GM18508 (cell line): ENCODE measurements around the gene GMFB.
"Not testable (repeated sequence)": the region's sequence is repeated elsewhere in the genome, so short reads cannot be mapped to it uniquely, and the experiment has no call there.

Experiments
- ATAC-seq: cut with Tn5 transposase; IDR thresholded peaks from one replicate; pipeline ENCODE4 v1.9.1; 2021; ENCODE audit warnings: moderate number of reproducible peaks; ENCODE audit not compliant: insufficient read depth, unreplicated experiment

GMFB gene

GRCh38 chr14:54465654-54466053, 23.1 kb downstream of the GMFB start:
- no peak for ATAC-seq

GRCh38 chr14:54462048-54462447, 26.7 kb downstream of the GMFB start:
- no peak for ATAC-seq

GRCh38 chr14:54459106-54459505, 29.7 kb downstream of the GMFB start:
- no peak for ATAC-seq

DNA sequence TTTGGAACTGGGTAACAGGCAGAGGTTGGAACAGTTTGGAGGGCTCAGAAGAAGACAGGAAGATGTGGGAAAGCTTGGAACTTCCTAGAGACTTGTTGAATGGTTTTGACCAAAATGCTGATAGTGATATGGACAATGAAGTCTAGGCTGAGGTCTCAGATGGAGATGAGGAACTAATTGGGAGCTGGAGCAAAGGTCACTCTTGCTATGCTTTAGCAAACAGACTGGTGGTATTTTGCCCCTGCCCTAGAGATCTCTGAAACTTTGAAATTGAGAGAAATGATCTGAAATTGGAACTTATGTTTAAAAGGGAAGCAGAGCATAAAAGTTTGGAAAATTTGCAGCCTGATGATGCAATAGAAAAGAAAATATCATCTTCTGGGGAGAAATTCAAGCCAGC, 30.2 kb downstream of the GMFB start:
- ATAC-seq: not testable (repeated sequence)

GRCh38 chr14:54457609-54457996, 31.2 kb downstream of the GMFB start:
- no peak for ATAC-seq

GRCh38 chr14:54456820-54457608, 31.8 kb downstream of the GMFB start:
- not testable (repeated sequence) for ATAC-seq

GRCh38 chr14:54455363-54455762, 33.4 kb downstream of the GMFB start:
- ATAC-seq: no peak

DNA sequence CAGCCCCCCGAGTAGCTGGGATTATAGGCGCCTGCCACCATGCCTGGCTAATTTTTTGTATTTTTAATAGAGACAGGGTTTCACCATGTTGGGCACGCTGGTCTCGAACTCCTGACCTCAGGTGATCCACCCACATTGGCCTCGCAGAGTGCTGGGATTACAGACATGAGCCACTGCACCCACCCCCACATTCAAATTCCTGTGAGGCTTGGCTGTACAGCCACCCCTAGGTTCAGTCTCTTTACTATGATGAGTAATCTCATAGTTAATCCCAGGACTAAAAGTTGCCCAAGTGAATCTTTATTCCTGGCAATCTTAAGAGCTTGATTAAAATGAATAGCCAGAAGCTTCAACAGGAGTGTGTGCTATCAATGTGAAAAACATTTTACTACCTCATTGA, 34.8 kb downstream of the GMFB start:
- not testable (repeated sequence) for ATAC-seq

DNA sequence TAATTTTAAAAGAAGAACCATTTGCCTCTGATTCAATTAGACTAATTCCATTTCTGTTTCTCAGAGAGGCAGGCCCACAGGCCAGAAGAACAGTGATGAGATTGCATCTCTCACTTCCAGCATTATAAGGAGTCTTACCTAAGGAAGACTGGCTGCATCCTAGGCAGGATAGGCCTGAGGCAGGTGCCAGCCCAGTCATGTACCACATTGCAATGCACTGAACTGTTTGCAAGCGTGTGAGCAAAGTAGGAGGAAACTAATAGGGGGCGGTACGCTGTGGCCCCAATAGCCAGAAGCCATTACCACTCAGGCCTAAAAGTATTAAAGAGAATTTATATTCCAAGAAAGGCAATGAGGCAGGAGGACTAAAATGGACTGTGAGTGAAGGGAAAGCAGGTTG, 35.5 kb downstream of the GMFB start:
- no peak for ATAC-seq

DNA sequence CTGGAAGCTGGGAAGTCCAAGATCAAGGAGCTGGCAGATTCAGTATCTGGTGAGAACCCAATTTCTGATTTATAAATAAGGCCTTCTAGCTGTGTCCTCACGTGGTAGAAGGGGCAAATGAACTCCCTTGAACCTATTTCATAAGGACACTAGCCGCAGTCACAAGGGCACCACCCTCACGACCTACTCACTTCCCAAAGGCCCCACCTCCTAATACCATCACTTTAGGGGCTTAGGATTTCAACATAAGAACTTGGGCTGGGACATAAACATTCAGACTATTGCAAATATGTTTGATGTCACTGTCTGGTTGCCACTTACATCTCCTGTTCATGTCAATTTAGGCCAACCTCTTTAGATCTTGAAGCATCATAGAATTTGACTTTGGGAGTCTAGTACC, 36.8 kb downstream of the GMFB start:
- ATAC-seq: no peak

DNA sequence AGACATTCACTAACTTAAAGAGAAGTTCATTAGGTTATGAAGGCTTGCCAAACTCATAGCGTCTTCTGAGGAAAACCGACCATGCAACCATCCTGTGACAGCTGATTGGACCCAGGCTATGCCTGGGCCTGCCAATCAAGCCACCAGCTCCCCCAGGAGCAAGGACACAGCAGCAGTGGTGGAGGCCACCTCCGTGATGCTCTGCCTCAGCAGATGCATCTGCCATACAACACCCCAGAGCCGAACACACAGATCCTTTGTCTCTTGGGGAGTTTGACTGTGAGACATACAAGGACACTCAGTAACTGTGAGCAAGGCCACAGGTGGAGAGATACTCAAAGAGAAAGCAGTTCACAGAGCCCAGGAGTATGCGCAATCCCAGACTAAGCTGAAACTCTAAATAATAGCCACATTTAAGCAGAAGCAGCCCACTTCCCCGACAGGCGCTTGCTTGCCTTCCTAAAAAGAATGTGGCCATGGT, 37.6 kb downstream of the GMFB start:
- ATAC-seq: no peak

DNA sequence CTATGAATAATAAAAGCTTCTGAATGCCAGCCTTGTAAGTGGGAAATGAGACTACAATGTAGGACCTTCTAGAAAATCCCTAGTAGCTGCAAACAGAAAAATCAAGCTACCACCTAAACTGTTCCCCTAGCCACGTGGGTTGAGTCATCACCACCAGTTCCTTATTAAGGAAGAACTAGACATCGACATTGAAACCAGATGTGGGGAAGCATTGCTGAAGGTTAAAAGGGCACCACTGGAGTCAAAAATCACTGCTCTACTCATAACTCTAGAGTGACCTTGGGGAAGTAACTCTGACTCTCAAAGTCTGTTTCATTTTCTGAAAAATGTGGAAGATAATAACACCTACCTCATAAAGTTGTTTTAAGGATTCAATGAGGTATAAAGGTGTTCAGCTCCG, 38.2 kb downstream of the GMFB start:
- peak; percentile 47 for ATAC-seq

- no peak for ATAC-seq
Measured at GRCh38 chr14:54447231-54447692, 41.5 kb downstream of the GMFB start.

DNA sequence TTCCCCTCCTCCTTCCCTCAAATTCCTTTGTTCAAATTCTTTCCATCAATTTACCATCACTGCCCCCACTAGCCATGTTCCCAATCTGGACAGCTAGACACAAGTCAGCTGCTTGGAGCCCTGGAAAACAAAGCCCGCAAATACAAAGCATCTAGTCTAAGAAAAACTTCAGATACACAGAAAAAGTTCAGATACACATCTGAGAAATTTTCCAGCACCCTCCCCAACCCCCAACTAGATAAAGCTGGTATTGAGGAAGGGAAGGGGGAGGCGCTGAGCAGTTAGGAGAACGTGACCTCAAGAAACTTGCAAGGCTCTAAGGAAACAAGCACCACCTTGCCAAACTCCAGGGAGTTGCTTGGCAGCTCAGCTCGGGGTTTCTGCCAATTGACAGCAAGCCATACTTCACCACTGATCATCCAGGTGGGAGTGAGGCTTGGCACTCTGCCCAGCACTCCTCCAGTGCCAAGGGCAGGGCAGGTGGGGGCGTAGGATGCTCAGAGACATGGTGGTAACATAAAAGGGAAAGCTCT, 42.6 kb downstream of the GMFB start:
- ATAC-seq: no peak

GRCh38 chr14:54444681-54445080, 44.1 kb downstream of the GMFB start:
- no peak for ATAC-seq

- ATAC-seq: no peak
Measured at GRCh38 chr14:54443981-54444380, 44.8 kb downstream of the GMFB start.

- not testable (repeated sequence) for ATAC-seq
Measured at GRCh38 chr14:54442961-54443360, 45.8 kb downstream of the GMFB start.

- peak; percentile 78 for ATAC-seq
Measured at GRCh38 chr14:54440873-54441868, 47.6 kb downstream of the GMFB start, which contains the start of gene CNIH1. TSS of gene CNIH1 (minus strand) at chr14:54441374. CDS start at chr14:54441327, 47 bp downstream.

GRCh38 chr14:54440476-54440872, 48.3 kb downstream of the GMFB start:
- no peak for ATAC-seq

GRCh38 chr14:54440037-54440436, 48.7 kb downstream of the GMFB start:
- ATAC-seq: no peak

DNA sequence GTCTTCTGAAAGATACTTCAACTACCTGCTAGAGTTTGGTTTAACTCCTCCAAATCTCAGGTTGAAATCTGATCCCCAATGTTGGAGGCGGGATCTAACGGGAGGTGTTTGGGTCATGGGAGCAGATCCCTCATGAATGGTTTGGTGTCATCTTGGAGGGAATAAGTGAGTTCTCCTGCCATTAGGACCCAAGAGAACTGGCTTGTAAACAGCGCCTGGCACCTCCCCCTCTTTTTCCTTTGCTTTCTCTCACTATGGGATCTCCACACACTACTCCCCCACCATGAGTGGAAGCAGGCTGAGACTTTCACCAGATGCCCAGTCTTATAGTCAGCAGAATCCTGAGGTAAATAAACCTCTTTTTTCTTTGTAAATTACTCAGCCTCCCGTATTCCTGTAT, 50.1 kb downstream of the GMFB start:
- ATAC-seq: no peak
